Left hindlimb (tissue), 1 donor: ENCODE measurements around the gene TMEM132D.

ENCODE experiments used
- DNase-seq: peaks from one replicate; pipeline ENCODE4 v3.0.0-alpha.2; 2018

Gene TMEM132D

DNA sequence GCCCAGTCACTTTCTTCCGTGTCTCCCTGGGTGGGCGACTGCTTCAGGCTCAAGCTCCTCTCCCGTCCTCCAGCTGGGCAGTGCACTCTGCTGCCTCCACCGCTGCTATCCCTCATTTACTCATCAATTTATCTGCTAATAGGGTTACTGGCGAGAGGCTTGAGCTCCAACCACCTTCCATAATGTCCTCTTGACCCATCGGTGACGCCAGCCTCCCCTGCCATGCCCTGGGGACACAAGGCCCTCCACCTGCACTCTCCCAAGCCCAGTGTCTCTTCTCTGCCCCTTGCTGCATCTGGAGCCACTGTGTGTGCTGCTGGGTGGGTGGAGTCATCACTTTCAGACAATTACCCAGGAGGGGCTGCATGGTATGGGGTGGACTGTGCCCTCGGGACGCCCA lies 78.5 kb downstream of the TMEM132D start:
- DNase-seq, result no peak

DNA sequence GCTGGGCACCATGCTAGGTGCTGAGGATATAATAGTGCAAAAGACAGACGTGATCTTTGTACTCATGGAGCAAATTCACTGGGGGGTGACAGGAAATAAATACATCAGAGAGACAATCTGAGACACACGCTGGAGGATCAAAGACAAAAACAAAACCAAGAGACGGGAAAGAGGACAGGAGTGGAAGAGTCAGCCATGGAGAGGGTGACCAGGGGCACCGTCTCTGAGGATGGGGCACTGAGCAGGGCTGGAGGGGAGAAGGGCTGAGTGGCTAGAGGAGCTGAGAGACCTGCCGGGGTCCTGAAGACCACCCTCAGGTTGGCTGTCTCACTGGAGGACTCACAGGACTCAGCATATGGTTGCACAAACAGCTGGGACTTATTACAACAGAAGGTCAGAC lies 81.9 kb downstream of the TMEM132D start:
- no peak for DNase-seq

DNA sequence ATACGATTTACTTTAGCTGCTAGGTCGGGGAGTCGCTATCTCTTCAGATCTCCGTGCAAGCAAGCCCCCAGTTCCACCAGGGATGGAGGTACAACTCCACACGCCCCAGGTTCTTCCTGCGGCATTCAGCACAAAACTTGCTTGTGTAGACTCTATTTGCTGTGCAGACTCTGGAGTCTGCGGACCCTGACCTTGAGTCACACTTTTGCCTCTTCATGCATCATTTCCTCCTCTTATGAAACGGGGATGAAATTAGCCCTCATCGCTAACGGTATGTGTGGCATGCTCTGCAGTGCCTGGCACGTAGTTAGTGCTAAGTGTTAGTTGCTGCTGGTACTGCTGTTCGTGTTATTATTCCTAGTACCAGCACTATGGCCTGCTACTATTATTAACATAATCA lies 84.4 kb downstream of the TMEM132D start:
- DNase-seq, result no peak

DNA sequence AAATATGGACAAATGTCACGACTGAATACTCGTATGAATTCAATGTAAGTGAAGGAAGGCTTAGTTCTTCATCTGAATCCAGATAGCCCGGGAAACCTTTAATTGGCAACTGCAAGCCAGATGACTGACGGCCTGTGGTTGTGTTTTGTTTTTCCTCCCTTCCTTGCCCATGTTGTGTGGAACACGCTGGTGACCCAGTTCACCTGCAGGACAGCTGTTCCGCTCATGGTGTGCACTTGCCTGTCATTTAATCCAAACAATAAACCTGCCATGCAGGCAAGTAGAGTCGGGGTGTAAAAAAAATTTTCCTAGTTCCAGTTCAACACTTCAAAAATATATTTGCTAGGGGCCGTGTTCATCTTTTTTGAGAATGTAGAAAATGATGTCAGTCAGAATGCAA lies 88.0 kb downstream of the TMEM132D start:
- no peak for DNase-seq

GRCh38 chr12:129811963-129812362 lies 91.9 kb downstream of the TMEM132D start:
- DNase-seq, result no peak

GRCh38 chr12:129807136-129807535 lies 96.7 kb downstream of the TMEM132D start:
- DNase-seq, result no peak

GRCh38 chr12:129791396-129791795 lies 112.4 kb downstream of the TMEM132D start:
- no peak for DNase-seq

DNA sequence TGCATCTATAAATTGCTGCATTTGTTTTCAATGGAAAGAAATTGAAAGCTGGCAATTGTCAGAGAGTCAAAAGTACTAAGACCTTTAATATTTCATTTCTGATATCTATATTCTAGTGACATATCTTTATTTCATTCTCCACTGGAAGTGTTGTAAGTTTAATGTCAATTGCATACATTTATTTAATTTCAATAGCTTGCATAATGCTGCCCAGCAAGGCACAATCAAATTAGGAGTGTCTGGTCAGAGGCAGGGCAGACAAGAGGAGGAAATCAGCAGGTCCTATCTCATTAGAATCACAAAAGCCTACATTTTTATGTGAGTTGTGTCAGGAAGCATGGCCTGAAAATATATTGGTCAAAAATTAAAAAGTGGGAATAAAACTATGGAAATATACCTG lies 112.9 kb downstream of the TMEM132D start:
- no peak for DNase-seq

GRCh38 chr12:129790331-129790730 lies 113.5 kb downstream of the TMEM132D start:
- no peak for DNase-seq

DNA sequence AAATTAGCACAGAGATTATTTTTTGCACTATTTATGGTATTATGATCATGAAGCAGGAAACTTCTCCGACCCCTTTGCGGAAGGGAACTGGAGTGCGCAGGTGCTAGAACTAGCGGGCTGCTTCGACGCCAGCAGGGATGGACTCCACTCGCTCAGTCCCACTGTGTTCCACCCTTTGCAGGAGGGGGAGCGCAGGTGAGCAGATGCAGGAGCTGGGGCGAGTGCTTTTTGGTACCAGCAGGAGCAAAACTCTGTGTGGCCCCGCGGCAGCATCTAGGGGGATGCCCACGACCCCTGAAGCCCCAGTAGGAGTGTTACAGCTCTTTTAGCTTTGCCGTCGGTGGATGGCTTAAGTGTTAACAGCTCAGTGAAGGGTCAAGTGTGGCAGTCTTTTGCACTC lies 113.9 kb downstream of the TMEM132D start:
- no peak for DNase-seq

DNA sequence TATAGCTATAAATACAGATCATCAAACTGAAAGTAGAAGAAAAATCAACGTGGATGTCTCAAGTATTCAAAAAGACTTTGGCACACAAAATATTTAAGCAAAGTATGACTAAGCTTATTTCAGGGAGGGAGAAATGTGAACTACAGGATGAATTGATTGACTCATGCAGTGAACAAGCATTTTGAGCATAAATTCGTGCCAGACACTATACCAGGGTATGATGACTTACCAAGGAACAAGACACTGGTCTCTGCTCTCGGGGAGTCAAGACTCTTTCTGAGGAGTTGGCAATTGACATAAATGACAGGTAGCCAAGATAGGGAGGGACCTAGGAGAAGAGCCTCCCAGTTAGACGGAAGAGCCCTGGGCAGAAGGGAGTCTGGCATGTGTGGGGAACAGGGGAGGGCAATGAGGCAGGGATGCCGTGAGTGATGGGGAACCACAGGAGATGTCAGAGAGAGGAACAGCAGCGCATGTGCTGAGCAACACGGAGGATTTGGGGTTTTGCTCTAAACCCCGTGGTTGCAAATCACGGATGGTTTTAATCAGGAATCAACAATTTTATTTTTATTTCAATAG lies 115.2 kb downstream of the TMEM132D start:
- no peak for DNase-seq

- DNase-seq, result no peak
These were observed 123.8 kb downstream of the TMEM132D start for GRCh38 chr12:129779989-129780388.

- no peak for DNase-seq
These were observed 124.8 kb downstream of the TMEM132D start for GRCh38 chr12:129779033-129779432.

- DNase-seq, result no peak
These were observed 126.7 kb downstream of the TMEM132D start for GRCh38 chr12:129776977-129777667.

GRCh38 chr12:129772501-129773493 lies 131.0 kb downstream of the TMEM132D start:
- no peak for DNase-seq

GRCh38 chr12:129771238-129771637 lies 132.6 kb downstream of the TMEM132D start:
- no peak for DNase-seq

DNA sequence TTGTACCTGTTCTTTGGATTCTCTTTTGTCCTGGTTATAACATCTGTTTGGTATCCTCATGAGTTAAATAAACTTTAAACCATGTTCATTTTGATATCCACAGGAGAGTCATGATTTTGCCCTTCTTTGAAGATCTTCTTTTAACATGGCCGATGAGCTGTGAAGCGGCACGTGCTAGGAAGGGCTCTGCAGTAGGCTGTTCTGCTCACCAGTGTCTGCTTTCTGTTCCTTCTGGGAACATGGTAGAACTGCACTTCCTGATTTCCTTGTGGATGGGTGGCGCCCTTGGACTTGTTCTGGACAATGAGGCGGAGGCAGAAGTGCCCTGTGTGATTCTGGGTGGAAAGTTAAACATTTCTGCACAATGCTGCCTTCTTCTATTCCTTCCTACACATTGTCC lies 138.1 kb downstream of the TMEM132D start:
- DNase-seq, result no peak

- no peak for DNase-seq
These were observed 141.4 kb downstream of the TMEM132D start for GRCh38 chr12:129762436-129762835.

- no peak for DNase-seq
These were observed 150.2 kb downstream of the TMEM132D start for GRCh38 chr12:129753586-129753985.

GRCh38 chr12:129750421-129750820 lies 153.4 kb downstream of the TMEM132D start:
- DNase-seq, result no peak

- no peak for DNase-seq
These were observed 157.5 kb downstream of the TMEM132D start for GRCh38 chr12:129746318-129746717.

GRCh38 chr12:129729170-129729569 lies 174.7 kb downstream of the TMEM132D start:
- no peak for DNase-seq

DNA sequence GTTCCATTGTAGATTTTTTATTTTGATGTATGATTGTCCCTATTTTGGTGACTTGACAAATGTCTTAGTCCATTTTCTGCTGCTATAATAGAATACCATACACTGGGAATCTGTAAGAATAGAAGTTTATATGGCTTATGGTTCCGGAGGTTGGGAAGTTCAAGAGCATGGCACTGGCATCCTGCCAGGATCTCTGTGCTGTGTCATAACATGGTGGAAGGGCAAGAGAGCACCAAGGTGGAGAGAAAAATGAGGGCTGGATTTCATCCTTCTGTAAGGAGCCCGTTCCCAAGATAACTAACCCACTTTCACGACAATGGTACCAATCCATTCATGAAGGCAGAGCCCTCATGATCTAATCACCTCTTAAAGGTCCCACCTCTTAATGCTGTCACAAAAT lies 176.7 kb downstream of the TMEM132D start:
- no peak for DNase-seq

- no peak for DNase-seq
These were observed 180.6 kb downstream of the TMEM132D start for GRCh38 chr12:129723260-129723659.
